Measurements from ENCODE around the gene CAPN2.

The CAPN2 gene

DNA sequence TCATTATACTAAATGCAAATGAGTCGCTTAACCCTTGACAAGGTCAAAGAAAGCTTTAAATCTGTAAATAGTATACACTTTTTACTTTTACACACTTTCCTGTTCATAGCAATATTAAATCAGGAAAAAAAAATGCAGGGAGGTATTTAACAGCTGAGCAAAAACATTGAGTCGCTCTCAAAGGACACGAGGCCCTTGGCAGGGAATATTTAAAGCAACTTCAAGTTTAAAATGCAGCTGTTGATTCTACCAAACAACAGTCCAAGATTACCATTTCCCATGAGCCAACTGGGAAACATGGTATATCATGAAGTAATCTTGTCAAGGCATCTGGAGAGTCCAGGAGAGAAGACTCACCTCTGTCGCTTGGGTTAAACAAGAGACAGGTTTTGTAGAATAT, 62.7 kb downstream of the CAPN2 start (continued):
- no peak for TF ChIP-seq CTCF (tag by site-specific recombination; IDR thresholded peaks at IDR 0.05)
- TF ChIP-seq ZNF664 (tag by site-specific recombination; IDR thresholded peaks at IDR 0.05), result no peak
- TF ChIP-seq, protein P1, sequence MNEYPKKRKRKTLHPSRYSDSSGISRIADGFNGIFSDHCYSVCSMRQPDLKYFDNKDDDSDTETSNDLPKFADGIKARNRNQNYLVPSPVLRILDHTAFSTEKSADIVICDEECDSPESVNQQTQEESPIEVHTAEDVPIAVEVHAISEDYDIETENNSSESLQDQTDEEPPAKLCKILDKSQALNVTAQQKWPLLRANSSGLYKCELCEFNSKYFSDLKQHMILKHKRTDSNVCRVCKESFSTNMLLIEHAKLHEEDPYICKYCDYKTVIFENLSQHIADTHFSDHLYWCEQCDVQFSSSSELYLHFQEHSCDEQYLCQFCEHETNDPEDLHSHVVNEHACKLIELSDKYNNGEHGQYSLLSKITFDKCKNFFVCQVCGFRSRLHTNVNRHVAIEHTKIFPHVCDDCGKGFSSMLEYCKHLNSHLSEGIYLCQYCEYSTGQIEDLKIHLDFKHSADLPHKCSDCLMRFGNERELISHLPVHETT (tag by site-specific recombination; IDR thresholded peaks at IDR 0.05), result no peak
- no peak for TF ChIP-seq ZNF529 (tag by site-specific recombination; IDR thresholded peaks at IDR 0.05; ENCODE audit: insufficient replicate concordance)
- no peak for TF ChIP-seq ZNF37A (tag by site-specific recombination; IDR thresholded peaks at IDR 0.05)
- TF ChIP-seq ZNF654 (tag by site-specific recombination; IDR thresholded peaks at IDR 0.05; ENCODE audit: low read depth), result no peak
- TF ChIP-seq, protein P2, sequence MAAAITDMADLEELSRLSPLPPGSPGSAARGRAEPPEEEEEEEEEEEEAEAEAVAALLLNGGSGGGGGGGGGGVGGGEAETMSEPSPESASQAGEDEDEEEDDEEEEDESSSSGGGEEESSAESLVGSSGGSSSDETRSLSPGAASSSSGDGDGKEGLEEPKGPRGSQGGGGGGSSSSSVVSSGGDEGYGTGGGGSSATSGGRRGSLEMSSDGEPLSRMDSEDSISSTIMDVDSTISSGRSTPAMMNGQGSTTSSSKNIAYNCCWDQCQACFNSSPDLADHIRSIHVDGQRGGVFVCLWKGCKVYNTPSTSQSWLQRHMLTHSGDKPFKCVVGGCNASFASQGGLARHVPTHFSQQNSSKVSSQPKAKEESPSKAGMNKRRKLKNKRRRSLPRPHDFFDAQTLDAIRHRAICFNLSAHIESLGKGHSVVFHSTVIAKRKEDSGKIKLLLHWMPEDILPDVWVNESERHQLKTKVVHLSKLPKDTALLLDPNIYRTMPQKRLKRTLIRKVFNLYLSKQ (tag by site-specific recombination; IDR thresholded peaks at IDR 0.05; ENCODE audit: borderline replicate concordance), result no peak
- no peak for TF ChIP-seq ZNF354C (tag by site-specific recombination; IDR thresholded peaks at IDR 0.05; ENCODE audit: borderline replicate concordance, low read depth)

DNA sequence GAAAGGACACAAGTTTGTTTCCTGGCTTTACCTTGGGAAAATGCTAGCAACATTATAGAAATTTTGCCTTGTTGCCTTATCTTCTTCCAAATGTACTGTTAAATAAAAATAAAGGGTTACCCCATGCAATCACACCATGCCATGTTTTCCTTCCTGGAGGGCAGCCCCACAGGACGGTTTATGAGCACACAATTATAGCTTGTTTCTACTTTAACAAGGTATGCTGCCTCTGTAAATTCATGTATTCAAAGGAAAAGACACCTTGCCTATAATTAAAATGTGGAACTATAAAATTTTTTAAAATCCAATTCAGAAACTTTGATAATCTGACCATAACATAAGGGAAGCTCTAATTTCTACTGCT, 63.4 kb downstream of the CAPN2 start:
- Histone ChIP-seq H3K4me3 (ENCODE audit: low read depth, low read length) (no peak overlapping the region), H3K9me3 (ENCODE audit: control insufficient read depth, insufficient read depth, low read depth, low read length) (no peaks in the 10 kb centered on the region), H3K4me1 (ENCODE audit: control insufficient read depth, insufficient read depth, low read length) (peaks cover 15% of the 10 kb centered on the region), H3K36me3 (ENCODE audit: control insufficient read depth in 2 of 2, insufficient read depth in 1 of 2, low read length in 2 of 2) (peaks cover 57 to 75% of the 10 kb centered on the region in 2 experiments), H3K27ac (ENCODE audit: extremely low read depth, low read depth, low read length) (no peak overlapping the region)
- ChIA-PET CTCF (interaction anchor here (0.6 to 4.3 kb wide), 6 partner anchors 8 to 273 kb away, joined by 3 to 16 read pairs (median 4); partner anchors contain the start of gene CAPN2), POLR2A (interaction anchor here (0.6 to 1.3 kb wide), 3 partner anchors 10 to 60 kb away, joined by 3 read pairs; no protein-coding TSS in a partner anchor)
- TF ChIP-seq GLIS1 (tag by site-specific recombination; IDR thresholded peaks at IDR 0.05) (peak; percentile 92), ZIC2 (tag by site-specific recombination; IDR thresholded peaks at IDR 0.05) (peak; percentile 72), SP7 (tag by site-specific recombination; IDR thresholded peaks at IDR 0.05) (peak; percentile 80), KLF1 (tag by site-specific recombination; IDR thresholded peaks at IDR 0.05) (no peak), ZNF555 (tag by site-specific recombination; conservative IDR thresholded peaks at IDR 0.05) (no peak), ZNF10 (tag by site-specific recombination; IDR thresholded peaks at IDR 0.05) (no peak)

DNA sequence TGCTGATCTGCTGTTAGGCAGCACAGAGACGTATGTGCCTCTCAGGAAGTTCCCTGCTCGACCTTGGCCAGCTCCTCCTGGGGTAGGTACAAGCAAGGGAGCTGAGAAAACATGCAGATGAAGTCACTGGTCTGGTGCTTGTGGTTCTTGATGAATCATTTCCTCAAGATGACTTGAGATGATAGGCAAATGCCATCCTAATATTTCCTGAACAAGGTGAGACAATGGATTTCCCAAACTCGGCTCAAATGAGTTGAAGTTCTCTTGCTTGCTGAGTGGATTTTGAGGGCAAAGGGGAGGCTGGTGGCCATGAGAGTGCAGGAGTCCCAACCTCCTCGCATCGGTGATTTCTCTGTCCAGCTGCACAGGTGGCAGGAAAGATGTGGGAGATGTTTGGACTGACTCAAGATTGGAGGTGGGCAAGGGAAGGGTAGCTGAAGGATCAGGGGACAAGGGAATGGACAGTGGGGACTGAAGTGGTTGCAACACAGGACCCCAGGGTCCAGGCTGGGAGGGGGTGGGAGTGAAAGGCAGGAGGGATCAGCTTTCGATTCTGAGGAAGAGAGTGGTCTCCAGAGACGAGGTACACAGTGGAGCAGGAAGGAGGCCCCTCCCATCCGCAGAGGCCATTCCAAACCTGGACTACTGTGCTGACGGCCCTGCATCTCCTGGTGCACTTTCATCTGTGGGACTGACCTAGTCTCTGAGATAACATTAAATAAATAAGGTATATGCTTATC, 63.9 kb downstream of the CAPN2 start:
- H3K4me1 ChIP-seq (ENCODE audit: control insufficient read depth, insufficient read depth, low read length), result peaks cover 12% of the 10 kb centered on the region
- POLR2A ChIA-PET, result interaction anchor here (0.6 to 1.3 kb wide), 3 partner anchors 11 to 61 kb away, joined by 3 read pairs; no protein-coding TSS in a partner anchor
- peaks cover 57 to 75% of the 10 kb centered on the region in 2 experiments for H3K36me3 ChIP-seq (ENCODE audit: control insufficient read depth in 2 of 2, insufficient read depth in 1 of 2, low read length in 2 of 2)
- H3K9me3 ChIP-seq (ENCODE audit: control insufficient read depth, insufficient read depth, low read depth, low read length), result no peaks in the 10 kb centered on the region
- H3K27ac ChIP-seq (ENCODE audit: extremely low read depth, low read depth, low read length), result no peak overlapping the region
- CTCF ChIA-PET, result interaction anchor here (0.6 to 4.3 kb wide), 6 partner anchors 8 to 273 kb away, joined by 3 to 16 read pairs (median 4); partner anchors contain the start of gene CAPN2
- H3K4me3 ChIP-seq (ENCODE audit: low read depth, low read length), result no peak overlapping the region
- no peak for TF ChIP-seq ZNF37A (tag by site-specific recombination; IDR thresholded peaks at IDR 0.05)
- no peak for TF ChIP-seq MZF1 (tag by site-specific recombination; IDR thresholded peaks at IDR 0.05; ENCODE audit: borderline replicate concordance)
- no peak for TF ChIP-seq ZNF549 (tag by site-specific recombination; IDR thresholded peaks at IDR 0.05)
- TF ChIP-seq ZNF423 (tag by site-specific recombination; IDR thresholded peaks at IDR 0.05), result no peak
- TF ChIP-seq MYNN (tag by site-specific recombination; IDR thresholded peaks at IDR 0.05; ENCODE audit: borderline replicate concordance), result peak; percentile 47; the same call in 1 of the 2 replicates
- TF ChIP-seq ZNF785 (tag by site-specific recombination; IDR thresholded peaks at IDR 0.05), result no peak
- TF ChIP-seq ZFP37 (tag by site-specific recombination; IDR thresholded peaks at IDR 0.05), result peak; percentile 46; the same call in 1 of the 2 replicates
- TF ChIP-seq BCL6B (tag by site-specific recombination; IDR thresholded peaks at IDR 0.05), result no peak
- TF ChIP-seq PRDM1 (tag by site-specific recombination; IDR thresholded peaks at IDR 0.05), result peak; percentile 89
- TF ChIP-seq, protein P1 (tag by site-specific recombination; IDR thresholded peaks at IDR 0.05), result no peak
- peak; percentile 68 for TF ChIP-seq ZNF366 (tag by site-specific recombination; conservative IDR thresholded peaks at IDR 0.05)
- peak; percentile 60; the same call in 1 of the 2 replicates for TF ChIP-seq ZNF394 (tag by site-specific recombination; IDR thresholded peaks at IDR 0.05; ENCODE audit: borderline replicate concordance)
- no peak for TF ChIP-seq GLI2 (tag by site-specific recombination; IDR thresholded peaks at IDR 0.05; ENCODE audit: borderline replicate concordance, low read depth)

Data from HEK293 (cell line).